Left cardiac atrium (tissue), 4 donors: ENCODE measurements around the gene COPS8. TPM values are rescaled to one million over a fixed set of nuclear protein-coding genes. Genes with fewer than 3 reads are reported as not detected.

Experiments used
- ATAC-seq, 2 donors: fragments of 200-7000 bp; cut with Tn5 transposase; one replicate each; pipeline ENCODE4 v1.9.1; 2020; ENCODE audit warnings: mild to moderate bottlenecking in 2 of 2, moderate library complexity in 2 of 2
- DNase-seq: peaks from one replicate; pipeline ENCODE4 v3.0.0-alpha.2; 2020
- intact Hi-C, 2 donors: fragments of 100-400 bp; cut with DNase I; formaldehyde crosslinking; loops; one replicate each; pipeline versions ENCODE4 v1.14.1 to v1.15.1; 2022 to 2023
- total RNA-seq, 2 donors: library from RNA; stranded (reverse); fragmentation: NEBNext Ultra II Directional; extraction: Animal tissue kit (Norgen Biotek cat#: 25700); gene quantifications; one replicate each; pipeline ENCODE4 v1.2.1, GENCODE V29; 2021
- donor health status: DM: no; HTN: yes; CAD: no.
- donor health status: DM: no; HTN: yes; CAD: no; lungs with severe emphysema.
- donor health status: DM: yes; HTN: yes; CAD: no.
- donor health status: Dilated cardiomyopathy.

The COPS8 gene
- total RNA-seq, 2 donors from 2014 or later, result 66.4 to 77.3 TPM

DNA sequence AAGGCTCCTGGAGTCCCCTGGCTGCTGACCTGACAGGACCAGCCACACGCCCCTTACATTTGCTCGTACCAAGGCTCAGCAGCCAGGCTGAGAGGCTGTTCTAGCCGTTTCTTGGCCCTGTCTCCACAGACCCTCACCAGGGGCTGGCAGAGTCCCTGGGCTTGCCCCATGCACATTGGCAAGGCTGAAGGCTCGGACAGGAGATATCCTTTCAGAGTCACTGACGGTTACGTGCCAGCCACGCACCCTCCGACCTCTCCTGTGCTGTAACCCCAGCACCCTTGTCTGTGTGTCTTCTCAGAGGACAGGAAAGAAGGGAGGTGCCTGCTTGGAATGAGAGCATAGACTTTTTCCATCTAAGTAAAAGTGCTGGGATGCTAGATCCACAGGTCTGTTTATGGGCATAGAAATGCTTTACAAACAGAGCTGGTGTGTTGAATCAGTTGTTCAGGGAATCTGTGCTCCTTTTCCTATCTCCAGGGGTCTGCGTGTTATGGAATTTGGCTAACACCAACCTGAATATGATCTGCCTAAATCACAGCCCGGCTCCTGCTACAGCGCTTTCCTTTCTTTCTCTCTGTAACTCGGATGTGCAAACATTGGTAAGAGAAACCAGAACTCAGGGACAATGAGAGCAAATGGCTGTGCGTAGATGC is 41.0 kb downstream of the COPS8 start:
- DNase-seq, result no peak
- intact Hi-C loops, result loop anchor here (10.0 kb wide), 2 partner anchors 348 to 448 kb away; no protein-coding TSS in a partner anchor

DNA sequence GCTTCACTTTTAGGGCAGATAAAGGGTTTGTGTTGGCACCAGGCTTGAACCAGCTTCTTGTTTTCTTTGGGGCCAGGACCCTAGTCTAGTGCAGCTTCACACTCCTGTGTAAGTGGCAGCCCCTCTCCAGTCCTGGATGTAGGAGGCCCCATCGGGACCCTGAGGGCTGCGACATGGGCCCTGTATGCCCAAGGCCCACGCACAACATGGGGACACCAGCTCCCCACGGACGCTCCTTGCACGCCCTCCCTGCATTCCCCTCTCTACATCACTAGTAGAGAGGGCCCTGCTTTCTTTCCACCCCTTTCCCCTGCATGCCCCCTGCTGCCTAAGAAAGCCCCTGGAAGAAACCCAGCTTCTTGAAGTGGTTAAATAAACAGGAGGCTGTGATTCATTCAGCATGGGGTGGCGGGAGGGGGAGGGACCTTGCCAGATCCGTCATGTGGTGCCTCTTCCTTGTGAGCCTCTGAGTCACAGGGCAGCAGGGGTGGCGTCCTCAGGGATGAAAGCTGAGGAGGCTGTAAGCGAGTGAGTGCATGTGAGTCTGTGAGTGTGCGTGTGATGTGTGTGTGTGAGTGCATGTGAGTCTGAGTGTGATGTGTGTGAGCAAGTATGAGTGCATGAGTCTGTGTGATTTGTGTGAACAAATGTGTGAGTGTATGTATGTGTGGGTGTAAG is 42.5 kb downstream of the COPS8 start:
- ATAC-seq (peak; percentile 97 to 98), DNase-seq (peak; percentile 91)
- intact Hi-C loops, result loop anchor here (10.0 kb wide), 2 partner anchors 347 to 447 kb away; no protein-coding TSS in a partner anchor

More for the DNA sequence above, 41.0 kb downstream of the COPS8 start:
- ATAC-seq, result no peak

DNA sequence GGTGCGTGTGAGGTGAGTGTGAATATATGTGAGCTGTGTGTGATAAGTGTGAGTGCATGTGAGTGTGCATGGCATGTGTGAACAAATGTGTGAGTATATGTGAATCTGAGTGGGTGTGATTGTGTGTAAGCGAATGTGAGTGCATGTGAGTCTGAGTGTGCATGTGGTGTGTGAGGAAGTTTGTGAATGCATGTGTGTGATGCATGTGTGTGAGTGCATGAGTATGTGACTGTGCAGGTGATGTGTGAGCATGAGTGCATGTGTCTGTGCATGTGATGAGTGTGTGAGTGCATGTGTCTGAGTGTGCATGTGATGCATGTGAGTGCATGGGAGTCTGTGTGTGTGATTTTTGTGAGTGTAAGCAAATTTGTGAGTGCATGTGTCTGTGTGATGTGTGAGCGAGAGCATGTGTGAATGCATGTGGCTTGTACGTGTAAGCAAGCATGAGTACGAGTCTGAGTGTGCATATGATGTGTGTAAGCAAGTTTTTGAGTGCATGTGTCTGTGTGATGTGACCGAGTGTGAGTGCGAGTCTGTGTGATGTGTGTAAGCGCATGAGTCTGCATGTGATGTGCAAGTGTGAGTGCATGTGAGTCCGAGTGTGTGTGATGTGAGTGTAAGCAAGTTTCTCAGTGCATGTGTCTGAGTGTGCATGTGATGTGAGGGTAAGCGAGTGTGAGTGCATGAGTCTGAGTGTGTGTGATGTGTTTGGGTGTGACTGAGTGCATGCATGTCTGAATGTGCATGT is 43.3 kb downstream of the COPS8 start:
- intact Hi-C loops, result loop anchor here (10.0 kb wide), 2 partner anchors 346 to 446 kb away; no protein-coding TSS in a partner anchor
- ATAC-seq, result no peak

DNA sequence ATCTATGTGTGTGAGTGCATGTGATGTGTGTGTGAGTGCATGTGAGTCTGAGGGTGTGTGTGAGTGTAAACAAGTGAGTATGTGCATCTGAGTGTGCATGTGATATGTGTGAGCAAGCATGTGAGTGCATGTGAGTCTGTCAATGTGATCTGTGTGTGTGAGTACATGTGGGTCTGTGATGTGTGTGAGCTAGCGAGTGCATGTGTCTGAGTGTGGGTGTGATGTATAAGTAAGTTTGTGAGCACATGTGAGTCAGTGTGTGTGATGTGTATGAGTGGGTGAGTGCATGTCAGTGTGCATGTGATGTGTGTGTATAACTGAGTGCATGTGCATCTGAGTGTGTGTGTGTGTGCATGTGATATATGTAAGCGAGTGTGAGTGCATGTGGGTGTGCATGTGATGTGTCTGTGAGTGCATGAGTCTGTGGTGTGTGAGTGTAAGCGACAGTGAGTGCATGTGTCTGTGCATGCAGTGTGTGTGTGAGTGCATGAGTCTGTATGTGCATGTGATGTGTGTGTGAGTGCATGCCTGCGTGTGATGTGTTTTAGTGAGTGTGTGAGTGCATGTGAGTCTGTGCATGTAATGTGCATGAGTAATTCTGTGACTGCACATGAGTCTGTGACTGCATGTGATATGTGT is 44.1 kb downstream of the COPS8 start:
- intact Hi-C loops, result loop anchor here (10.0 kb wide), 2 partner anchors 345 to 445 kb away; no protein-coding TSS in a partner anchor
- no peak for DNase-seq
- no peak for ATAC-seq

More for the DNA sequence above, 43.3 kb downstream of the COPS8 start:
- DNase-seq, result no peak

DNA sequence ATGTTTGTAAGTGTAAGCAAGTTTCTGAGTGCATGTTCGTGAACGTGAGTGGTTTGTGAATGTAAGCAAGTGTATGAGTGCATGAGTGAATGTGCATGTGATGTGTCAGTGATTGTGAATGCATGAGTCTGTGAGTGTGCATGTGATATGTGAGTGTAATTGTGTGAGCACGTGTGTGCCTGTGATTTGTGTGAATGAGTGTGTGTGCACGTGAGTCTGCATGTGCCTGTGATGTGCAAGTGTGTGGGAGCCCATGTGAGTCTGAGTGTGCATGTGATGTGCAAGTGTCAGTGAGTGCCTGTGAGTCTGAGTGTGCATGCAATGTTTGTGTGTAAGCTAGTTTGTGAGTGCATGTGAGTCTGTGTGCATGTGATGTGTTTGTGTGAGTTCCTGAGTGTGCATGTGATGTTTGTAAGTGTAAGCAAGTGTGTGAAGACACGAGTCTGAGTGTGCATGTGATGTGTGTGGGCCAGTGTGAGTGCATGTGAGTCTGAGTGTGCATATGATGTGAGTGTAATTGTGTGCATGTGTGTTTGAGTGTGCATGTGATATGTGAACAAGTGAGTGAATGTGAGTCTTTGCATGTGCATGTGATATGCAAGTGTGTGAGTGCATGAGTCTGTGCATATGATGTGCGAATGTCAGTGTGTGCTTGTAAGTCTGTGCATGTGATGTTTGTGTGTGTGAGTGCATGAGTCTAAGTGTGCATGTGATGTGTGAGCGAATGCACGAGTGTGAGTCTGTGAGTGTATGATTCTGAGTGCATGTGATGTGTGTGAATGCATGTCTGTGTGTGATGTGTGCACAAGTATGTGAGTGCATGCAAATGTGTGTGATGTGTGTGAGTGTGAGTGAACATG is 45.1 kb downstream of the COPS8 start:
- DNase-seq (no peak), ATAC-seq (no peak)
- intact Hi-C loops, result no loop called here

DNA sequence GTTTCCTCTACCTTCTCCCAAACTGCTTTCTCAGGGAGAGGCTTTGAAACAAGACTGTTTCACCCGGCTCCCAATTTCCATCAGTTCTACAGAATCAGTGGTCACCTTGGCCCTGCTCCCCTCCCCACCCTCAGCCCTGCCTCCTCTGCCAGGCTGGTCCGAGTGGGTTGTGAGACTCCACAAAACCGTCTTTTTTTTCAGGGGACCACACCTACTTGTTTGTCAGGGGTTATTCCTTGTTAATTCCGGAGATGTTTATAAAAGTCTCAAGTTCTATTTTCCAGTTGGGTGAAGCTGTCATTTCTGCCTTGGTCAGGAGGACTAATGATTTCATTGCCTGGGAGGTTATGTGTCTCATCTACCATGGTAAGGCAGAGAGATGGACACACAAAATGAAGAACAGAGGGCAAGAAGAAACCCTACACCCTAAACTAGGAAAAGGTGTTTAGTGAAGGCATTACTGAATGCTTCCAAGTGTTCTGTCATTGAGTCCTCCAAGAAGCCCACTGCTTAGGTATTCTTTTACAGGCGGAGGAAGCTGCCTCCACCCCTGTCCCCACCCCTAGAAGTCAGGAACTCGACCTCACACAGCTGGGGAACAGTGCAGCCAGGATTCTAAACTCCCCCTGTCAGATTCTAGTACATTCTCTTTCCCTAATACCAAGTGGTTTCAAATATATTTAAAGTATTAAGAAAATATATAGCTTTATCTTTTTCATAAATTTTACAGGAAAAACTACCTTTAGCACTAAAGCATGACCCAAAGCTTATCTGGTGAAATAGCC is 46.3 kb downstream of the COPS8 start:
- intact Hi-C loops, result no loop called here
- ATAC-seq (no peak), DNase-seq (no peak)

DNA sequence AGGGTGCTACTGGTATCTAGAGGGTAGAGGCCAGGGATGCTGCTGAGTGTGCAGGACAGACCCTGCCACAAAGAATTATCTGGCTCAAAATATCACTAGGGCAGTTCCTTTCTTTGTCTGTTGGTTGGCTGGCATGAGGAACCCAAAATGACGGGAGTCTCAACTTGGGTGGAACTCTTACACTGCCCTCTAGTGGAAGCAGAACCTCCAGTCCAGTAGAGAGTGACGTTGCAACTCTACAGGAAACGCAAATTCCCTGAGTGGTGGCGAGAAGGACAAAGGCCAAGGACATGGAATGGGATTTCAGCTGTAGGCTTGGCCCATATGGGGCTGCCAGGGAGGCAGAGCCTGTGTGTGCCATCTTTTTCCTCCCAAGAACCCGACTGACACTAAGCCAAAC is 47.1 kb downstream of the COPS8 start:
- ATAC-seq (no peak), DNase-seq (no peak)
- intact Hi-C loops, result no loop called here

DNA sequence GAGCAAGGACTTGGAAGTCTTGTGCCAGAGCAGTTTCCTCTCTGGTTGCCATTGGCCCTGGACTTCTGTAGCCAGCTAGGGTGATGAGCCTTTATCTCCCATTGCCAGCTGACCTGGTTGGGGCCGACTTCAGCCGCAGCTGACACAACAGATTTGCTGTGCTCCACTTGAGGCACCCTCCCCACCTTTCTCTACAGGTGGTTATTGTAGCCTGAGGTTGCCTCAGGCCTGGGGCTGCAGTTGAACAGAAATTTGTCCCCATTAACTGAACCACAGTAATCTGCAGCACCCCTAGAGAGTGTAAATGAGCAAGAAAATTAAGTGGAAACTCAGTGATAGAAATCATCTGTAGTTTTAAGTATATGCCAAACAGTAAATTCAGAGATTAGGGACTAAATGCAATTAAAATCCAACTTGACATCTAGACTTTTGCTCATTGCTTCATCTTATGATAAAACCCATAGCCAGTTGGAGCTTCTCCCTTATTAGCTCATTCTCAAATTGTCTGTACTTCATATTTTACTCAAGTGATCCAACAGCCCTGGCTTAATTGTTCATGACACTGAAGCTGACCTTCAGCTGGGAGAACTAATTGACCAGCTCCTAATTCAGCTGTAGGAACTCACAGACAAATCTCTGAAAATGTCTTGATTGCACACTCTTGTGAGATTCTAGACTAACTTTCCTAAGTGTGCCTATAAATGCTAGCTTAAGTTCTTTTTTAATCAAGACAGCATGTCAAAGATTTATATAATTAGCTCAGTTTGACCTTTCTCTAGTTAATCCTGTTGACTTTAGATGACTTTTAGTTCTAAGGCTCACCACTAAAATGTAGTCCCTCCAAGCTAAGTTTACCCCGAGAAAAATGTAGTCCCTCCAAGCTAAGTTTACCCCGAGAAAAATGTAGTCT is 48.9 kb downstream of the COPS8 start:
- intact Hi-C loops, result no loop called here
- ATAC-seq, result no peak

DNA sequence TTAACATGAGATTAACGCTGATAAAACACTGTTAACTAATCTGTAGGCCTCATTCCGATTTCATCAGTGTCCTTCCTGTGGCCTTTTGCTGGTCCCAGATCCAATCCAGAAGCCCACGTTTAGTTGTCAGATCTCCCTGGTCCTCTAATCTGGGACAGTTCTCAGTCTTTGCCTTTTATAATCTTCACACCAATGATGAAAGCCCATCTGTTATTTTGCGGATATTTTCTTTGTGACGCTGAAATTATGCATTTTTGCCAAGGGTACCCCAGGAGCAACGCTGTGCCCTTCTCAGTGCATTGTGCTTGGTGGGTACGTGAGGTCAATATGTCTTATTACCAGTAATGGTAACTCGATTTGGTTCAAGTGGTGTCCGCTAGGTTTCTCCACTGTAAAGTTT is 51.1 kb downstream of the COPS8 start:
- ATAC-seq (no peak), DNase-seq (no peak)
- intact Hi-C loops, result no loop called here

More for the DNA sequence above, 48.9 kb downstream of the COPS8 start:
- no peak for DNase-seq

DNA sequence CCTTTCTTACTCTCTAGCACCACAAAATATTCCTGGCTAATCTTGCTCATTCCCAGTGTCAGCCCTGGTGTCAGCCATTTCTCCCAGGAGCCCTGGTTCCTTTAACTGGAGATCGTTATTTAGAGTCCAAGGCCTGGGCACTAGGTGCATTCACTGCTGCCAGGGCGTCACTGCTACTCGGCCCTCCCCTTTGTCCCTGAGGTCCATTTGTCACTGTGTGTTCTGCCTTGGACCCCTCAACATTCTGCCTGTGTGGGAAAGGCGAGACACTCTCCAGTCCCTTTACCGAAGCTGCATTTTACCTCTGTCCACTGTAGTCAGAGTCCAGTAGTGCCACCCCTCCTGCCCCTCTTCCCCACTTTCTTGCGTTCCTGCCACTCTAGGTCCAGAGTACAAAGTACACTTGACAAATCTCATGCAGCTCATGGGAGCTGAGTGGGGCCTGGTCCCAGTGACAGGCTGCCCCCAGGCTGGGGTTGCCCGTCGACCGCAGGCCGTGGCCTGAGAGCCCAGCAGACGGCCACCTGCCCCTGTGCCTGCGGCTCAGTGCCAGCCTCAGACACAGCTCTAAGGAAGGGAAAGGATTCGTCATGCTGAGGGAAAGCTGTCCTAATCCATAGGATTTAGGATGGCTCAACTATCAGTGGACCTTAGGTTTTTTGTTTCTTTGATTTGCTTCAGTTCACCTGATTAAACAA is 52.1 kb downstream of the COPS8 start:
- DNase-seq, result no peak
- ATAC-seq, result no peak
- intact Hi-C loops, result no loop called here

DNA sequence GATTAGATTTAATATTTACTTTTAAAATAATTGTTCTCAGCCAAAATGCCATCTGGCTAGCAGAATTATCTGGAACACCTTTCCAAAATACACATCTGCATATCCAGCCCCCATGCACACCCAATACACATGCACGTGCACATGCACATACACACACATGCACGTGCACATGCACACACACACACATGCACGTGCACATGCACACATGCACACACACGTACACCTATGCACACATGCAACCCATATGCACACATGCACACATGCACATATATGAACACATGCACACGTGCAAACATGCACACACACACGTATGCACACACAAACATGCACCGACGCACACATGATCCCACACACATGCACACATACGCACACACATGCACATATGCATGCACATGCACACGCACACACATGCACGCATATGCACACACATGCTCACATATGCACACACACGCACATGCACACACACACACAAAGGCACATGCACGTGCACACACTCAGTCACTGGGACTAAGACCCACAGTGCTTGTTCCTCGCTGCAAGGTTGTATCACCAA is 53.5 kb downstream of the COPS8 start:
- DNase-seq (no peak), ATAC-seq (no peak)
- intact Hi-C loops, result no loop called here

DNA sequence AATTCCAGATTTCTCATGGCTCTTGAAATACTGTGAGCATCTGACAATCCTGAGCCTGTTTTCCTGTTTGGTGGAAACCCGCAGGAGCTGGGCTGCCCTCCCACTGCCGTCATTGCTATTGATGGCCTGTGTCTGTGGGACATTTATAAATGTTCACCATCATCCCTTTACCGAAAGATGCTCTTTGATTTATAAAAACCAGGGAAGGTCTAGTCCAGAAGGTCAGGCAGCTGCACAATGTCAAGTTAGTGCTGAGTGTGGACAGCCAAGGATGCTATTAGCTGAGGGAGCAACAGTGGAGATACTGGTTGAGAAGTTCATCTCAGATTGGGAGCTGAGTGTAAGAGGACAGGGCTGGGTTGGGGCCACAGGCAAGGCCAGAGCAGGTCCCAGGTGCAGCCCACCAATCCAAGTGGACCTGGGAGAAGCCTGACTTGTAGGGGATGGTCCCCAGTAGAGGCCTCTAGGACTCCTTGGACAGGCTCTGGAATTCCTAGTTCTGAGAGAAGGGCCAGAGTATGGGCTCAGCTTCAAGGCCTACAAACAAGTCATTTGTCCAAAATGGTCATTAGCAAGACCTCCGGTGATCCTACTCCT is 55.1 kb downstream of the COPS8 start:
- DNase-seq (no peak), ATAC-seq (peak in 1 of 2 donors; percentile 19)
- intact Hi-C loops, result no loop called here

DNA sequence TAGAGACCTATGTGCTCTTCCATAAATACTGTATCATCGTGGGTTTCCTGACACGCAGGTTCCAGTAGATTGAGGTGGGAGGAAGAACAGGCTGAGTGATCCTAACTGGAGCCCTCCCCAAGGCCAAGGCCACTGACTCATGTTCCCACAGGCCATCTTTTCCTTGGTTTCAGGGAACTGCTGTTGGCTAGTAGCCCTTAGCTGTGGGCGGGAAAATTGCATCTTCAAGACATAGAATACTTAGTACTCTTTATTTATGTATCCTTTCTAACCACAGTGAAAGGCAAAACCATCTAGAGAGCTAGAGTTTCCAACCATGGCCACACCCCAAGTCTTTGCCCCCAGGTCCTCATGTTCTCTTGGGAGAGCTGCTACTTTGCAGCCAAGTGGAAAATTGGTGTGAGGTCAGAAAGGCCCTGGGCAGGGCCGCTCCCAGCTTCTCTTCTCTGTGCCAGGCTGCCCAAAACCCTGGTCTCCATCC is 55.9 kb downstream of the COPS8 start:
- no peak for DNase-seq
- ATAC-seq, result peak in 1 of 2 donors; percentile 49
- intact Hi-C loops, result no loop called here

DNA sequence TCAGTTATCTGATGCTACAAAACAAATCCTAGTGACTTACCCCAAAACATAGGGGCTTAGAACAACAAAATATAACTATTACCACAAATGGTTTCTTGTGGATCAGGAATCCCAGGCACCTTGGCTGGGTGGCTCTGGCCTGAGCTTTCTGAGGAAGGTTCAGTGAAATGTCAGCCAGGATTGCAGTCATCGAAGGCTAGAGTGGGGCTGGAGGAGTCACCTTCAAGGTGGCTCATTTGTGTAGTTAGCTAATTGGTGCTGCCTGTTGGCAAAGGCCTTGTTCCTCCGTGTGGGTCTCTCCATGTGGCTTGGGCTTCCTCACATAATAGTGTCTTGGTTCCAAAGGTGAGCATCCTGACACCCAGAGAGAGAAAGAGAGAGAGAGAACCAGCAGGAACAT is 57.4 kb downstream of the COPS8 start:
- intact Hi-C loops, result no loop called here
- ATAC-seq (no peak), DNase-seq (no peak)

DNA sequence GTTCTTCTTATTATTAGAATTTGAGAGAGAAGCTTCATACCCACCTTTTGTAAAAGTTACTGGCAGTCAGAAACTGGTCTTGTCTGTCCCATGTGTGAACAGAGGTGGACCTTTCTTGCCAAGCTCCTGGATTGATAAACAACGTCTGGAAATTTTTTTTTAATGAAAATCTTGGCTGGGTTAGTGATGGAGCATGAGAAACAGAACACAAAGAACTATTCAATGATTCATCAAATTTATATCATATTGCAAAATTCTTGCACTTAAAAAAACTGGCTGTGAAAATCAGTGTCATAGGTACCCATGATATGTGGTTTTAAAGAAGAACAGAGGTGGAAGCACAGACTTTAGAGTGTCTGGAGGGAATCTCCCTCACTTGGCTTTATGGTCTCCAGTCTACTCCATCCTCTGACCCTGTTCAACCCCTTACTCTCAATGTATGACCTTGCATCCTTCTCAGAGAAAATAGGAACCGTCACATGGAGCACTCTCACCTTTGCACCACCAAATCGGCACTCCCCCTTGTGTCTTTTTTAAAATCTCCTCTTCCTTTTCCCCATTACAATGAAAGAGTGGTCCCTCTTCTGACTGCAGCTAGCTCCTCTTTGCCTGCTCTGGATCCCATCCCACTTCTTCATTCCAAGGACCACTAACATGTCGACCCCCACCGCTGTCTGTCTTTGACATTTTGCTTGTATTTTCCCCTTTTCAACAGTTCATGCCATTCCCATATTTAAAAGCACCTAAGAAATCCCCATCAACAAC is 58.2 kb downstream of the COPS8 start:
- intact Hi-C loops, result no loop called here
- DNase-seq (no peak), ATAC-seq (peak in 1 of 2 donors; percentile 63)
